NCI-H69 (cell line): ENCODE data around the gene PDS5B.
"Not testable (repeated sequence)": the region's sequence is repeated elsewhere in the genome, so short reads cannot be mapped to it uniquely, and the experiment has no call there.

ENCODE experiments used
- DNase-seq: peaks from one replicate; lab custom pipeline; 2025; lab: John Stamatoyannopoulos, UW

PDS5B gene

GRCh38 chr13:32802159-32802558 lies 215.9 kb downstream of the PDS5B start:
- DNase-seq, result peak; percentile 50

- DNase-seq, result peak; percentile 91
These were observed 218.5 kb downstream of the PDS5B start for GRCh38 chr13:32804673-32805230.

GRCh38 chr13:32811297-32811800 lies 225.1 kb downstream of the PDS5B start:
- DNase-seq, result peak; percentile 72

GRCh38 chr13:32821149-32821688 lies 235.0 kb downstream of the PDS5B start:
- DNase-seq, result no peak

- peak; percentile 39 for DNase-seq
These were observed 236.5 kb downstream of the PDS5B start for GRCh38 chr13:32822771-32823170.

GRCh38 chr13:32823597-32823996 lies 237.3 kb downstream of the PDS5B start:
- DNase-seq, result no peak

GRCh38 chr13:32824061-32824460 lies 237.8 kb downstream of the PDS5B start:
- DNase-seq, result no peak

GRCh38 chr13:32824675-32825074 lies 238.4 kb downstream of the PDS5B start:
- peak; percentile 7 for DNase-seq

- no peak for DNase-seq
These were observed 239.2 kb downstream of the PDS5B start for GRCh38 chr13:32825481-32825880.

- not testable (repeated sequence) for DNase-seq
These were observed 240.1 kb downstream of the PDS5B start for GRCh38 chr13:32826372-32826771.
